AG08395 (cell line): ENCODE data around the gene TCEA2.
"Not testable (repeated sequence)": the region's sequence is repeated elsewhere in the genome, so short reads cannot be mapped to it uniquely, and the experiment has no call there.

ENCODE experiments used
- DNase-seq: peaks from one replicate; pipeline ENCODE4 v3.0.0; 2012; ENCODE audit warnings: mixed read lengths, low spot score

Gene TCEA2

DNA sequence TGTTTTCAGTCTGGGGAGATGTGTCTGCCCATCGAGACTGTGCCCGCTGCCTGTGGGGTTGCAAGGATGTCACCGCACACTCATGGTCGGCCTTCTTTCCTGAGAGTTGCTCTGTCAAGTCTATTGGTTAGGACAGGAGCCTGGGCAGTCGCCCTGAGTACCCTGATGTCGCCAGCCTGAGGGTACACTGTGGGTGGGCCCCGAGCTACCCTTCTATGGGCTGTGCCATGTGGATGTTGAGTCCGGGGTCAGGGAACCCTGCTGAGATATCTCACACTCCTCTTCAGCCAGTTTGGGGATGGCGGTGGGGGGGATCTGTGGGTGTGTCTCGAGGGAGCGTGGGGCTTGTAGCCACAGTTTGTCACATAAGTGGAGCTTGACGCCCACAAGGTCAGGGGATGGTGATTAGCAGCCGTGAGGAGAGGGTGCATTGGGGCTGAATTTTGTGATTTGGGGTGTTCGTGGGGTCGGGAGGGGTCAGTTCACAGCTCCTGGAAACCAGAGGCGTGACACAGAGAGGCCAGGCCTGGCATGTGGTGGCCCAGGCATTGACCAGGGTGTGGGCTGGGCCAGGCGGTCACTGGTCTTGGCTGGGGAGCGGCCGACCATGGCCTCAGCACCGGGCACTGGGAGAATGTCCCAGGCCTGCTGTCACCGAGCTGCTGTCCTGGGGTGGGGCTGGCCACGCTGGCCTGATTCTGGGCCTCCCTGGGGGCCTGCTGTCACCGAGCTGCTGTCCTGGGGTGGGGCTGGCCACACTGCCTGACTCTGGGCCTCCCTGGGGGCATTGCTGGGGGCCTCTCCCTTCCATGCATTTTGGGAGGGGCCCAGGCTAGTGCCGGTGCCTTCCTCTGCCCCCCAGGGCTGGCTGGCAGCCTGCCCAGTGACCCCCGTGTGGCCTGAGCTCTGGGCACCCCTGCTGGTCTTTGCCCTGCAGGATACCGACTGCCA, 46.0 kb downstream of the TCEA2 start:
- no peak for DNase-seq

DNA sequence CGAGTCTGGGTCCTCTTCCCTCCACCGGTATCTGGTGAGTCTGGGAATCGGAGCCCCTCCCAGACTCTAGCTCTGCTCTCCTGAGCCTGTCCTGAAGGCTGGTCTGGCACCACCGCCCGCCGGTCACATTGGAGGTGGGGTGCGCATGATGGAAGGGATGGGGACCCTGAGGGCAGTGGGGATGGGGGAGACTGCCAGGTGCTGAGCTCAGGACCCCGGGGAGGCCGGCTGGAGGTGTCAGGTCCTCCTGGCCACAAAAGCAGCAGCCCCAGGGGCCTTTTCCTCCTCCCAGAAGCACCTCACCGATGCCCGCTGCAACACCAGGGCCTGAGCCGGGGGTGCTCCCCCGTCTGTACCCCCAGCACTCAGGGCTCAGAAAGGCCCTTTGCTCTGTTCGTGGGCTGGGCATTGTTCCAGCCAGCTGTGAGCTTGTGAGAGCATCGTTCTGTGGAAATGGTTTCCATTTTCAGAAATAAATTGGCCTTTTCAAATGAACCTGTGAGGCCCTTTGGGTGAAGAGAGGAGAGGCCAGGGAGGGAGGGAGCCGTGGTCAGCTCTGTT, 46.9 kb downstream of the TCEA2 start:
- no peak for DNase-seq

DNA sequence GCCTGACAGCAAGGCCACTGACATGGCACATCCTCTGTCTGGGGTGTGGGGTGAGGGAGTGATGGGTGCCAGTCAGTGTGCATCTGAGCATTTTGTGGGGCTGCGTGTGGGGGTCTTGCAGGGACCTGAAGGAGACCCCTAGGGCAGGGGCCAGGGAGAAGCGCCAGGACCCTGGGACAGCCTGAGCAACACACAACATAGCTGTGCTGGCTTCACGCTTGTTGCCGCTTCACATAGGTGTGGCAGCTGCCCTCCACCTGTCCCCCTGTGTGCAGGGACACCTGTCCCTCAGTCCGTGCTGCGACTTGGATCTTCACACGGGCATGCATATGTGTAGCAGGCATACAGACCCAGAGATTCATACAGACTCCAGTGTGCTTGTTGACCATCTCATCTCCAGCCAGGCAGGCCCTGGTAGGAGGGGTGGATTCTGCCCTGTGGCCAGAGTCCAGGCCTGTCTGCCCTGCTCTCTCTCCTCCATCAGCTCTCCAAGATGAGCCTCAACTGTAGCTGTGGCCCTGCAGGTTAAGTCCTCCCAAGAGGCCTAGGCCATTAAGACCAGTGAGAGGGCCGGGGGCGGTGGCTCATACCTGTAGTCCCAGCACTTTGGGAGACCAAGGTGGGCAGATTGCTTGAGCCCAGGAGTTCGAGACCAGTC, 47.5 kb downstream of the TCEA2 start:
- DNase-seq = no peak

DNA sequence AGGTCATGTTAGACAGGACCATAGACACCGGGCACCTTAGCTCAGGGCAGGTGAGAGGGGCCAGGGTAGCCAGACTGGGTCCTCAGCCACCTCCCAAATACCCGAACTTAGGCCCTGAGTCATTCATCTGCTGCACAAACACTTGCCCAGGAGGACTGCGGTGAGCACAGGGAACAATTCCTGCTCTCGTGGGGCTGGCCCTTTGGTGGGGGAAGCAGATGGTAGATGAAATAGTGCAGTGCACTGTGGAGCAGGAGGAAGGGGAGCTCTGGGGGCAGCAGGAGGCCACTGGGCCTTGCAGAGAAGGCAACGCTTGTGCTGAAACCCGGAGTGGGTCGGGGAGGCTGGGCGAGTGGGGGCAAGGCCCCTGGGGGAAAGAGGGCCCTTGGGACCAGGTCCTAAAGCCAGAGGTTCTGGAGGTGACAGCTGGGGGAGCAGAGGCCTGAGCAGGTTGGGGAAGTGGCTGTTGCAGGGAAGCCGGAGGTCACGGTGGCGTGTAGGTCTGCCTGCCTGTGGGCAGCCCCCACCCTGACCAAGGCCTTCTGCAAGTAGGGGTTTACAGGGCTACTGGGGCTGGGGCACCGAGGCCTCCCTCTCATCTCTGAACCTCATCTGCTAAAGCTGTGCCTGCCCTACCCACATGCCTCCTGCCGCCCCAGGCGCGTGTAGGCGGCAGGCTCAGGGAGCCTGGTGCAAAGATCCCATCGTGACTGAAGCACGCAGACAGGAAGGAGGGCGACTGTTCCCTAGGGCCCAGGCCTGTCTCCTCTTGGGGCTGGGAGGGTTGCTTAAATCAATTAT, 49.0 kb downstream of the TCEA2 start:
- DNase-seq = no peak

DNA sequence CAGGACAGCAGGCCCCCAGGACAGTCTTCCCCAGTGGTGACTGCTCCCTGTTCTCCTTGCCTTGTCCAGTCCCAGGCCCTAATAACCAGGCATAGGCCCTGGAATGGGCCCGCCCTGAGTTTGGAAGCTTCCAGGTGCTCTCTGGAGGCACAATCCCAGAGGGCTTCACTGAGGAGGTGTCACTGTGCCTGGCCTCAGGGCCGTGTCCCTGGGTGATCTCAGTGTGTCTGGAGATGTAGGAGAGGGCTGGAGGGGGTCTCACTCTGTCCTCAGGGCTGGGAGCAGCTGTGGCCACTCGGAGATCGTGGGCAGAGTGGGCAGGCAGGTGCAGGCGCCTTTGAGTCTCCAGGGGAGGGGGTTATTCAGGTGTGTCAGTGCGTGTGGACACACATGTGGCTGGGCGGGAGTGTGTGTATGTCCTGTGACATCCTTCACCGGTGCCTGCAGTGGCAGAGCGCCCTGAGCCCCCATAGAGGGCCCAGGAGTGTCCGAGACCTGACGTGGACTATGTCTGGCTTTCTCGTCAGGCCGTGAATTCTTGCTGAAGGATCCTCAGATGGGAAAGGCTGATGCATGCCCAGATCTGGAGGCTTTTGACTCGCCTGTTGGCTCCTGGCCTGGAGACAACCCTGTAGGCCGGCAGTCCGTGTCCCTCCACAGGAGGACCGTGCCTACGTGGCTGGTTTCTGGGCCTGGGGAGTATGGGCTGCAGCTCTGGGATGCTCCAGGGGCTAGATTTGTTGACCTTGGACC, 49.9 kb downstream of the TCEA2 start:
- DNase-seq = no peak

DNA sequence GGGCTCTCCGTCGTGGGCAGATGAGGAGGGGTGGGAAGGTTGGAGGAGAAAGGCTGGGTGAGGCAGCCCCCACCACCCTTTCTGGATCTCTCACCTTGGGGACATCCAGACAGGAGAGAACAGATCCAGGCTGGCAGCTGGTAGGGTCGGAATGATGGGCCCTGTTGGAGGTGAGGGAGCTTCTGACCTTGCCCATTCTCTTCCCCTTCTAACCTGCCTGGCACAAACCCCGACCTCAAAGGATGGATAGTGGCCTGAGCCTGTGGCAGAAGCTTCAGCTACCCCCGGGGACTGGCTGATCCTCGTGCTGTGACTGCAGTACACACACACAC, 50.4 kb downstream of the TCEA2 start:
- no peak for DNase-seq

DNA sequence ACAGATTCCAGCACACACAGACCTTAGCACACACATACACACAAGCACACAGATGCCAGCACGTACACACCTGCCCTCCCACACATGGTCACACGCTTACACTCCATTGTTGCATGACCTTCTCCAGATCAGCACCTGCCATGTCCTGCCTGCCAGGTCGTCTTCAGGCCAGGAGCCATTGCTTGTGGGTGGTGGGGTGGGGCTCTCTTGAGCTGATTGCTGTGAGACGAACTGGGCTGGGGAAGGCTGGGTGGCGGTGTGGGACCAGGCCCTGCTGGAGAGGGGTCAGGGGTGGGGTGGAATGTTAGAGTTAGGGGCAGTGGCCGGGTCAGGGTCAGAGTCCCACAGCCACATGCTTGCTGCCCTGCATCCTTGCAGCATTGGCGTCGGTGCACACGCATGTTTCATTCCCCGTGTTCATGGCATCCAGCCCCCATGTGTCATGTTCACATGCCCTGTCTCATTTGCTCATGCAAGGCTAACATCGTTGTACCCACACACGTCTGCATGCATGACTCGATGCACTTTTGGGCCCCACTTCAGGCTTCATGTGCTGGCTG, 50.9 kb downstream of the TCEA2 start:
- DNase-seq = no peak

DNA sequence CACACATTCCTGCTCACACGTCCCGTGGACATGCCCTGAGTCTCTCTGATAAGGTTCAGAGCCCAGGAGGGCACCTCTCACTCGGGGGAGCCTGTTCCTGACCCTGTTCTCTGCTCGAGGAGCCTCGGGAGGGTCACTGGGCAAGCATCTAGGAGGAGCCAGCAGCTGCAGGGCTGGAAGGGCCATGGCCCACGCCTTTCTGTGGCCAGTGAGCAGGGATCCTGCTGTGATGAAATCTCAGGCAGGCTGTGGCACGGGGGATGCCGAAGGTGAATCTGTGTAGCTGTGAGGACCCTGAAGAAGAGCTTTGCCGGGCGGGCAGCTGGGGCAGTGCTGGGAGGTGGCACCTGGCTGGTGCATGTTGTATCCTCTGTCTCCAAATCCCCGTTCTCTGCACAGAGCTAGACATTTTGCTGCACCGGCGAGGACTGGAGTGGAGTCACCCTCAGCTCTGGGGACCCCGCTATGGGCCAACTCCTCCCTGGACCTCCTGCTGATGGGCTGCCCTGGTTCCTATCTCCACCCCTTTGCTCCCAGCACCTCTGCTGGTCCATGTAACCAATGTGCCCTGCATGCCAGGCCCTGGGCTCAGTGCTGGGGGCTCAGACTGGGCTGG, 51.5 kb downstream of the TCEA2 start:
- no peak for DNase-seq

DNA sequence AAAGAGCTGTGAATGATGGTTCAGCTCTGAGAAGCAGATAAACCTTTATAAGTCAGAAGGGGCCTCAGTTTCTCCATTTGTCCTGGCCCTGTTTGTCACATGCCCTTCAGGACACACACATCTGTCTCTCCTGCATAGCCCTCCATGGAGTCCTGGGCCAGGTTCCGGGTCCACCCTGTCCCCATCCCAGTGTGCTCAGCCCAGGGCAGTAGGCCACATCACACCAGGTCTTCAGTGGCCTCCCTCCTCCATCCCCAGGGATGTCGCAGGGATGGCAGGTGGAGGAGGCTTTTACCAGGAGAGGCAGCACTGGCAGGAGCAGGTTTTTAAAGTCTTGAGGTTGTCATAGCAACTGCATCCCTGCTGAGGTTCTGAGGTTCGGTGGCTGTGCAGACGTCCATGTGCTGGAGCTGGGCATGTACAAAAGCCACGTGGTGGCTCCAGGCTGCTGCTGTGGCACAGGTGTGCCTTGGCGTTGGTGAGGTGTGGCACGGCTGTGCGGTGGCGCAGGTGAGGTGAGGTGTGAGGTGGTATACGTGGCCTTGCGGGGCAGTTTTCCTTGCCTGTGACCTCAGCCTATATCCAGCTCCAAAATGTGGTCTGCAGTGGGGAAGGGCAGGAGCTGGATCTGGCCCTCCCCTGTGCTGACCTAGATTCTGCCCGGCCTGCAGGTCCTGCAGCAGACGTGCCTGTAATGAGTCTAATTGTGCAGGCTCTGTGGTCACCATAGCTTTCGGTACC, 52.3 kb downstream of the TCEA2 start:
- DNase-seq = no peak

DNA sequence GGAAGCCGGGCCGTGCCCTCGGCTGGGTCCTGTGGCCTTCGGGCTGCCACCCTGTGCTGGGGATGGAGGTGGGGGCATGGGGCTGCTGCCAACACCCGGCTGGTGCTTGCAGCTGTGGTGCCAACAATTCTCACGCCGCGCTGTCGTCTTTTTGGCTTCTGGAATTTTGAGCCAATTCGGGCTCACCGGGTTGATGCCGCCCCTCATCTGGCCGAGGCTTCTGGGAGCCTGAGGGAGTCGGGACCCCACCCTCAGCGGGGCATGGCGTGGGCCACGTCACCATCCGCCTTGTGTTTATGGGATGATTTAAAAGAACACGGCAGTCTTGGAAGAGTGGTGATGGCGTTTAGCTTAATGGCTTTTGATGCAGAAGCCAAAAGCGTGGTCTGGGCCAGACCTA, 53.0 kb downstream of the TCEA2 start:
- DNase-seq = no peak

DNA sequence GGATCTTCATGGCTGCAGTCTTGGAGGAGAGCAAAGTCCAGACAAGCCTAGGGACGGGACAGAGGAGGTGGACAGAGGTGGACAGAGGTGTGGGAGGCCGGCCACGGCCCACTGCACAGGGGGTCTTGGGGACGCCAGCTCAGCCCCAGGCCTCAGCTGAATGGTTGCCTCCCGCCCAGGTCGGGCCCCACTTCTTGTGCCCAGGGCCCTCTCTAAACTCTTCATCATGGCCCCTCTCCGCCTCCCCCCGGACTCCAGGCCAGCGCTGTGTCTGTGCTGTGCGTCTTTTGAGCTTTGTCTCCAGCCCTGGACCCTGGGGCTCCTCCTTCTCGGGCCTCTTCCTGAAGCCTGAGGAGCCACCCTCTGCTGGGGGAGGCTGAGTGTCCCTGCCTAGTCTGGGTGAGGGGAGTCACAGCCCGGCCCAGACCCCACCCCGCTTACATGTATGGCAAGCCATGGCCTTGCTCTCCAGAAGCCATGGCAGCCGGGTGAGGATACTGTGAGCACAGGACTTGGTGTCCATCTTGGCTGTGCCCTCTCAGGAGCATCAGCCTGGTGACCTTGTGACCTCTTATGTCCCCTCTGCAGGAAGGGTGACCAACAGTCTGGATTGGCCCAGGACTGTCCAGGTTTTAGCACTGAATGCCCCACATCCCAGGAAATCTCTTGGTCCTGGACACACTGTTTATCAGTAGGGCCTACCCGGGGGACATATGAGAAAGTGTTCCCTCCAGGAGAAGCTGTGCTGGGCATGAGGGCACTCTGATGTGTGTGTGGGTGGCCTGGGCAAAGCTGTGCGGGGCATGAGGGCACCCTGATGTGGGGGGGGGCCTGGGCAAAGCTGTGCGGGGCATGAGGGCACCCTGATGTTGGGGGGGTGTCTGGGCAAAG, 53.8 kb downstream of the TCEA2 start:
- DNase-seq = no peak

DNA sequence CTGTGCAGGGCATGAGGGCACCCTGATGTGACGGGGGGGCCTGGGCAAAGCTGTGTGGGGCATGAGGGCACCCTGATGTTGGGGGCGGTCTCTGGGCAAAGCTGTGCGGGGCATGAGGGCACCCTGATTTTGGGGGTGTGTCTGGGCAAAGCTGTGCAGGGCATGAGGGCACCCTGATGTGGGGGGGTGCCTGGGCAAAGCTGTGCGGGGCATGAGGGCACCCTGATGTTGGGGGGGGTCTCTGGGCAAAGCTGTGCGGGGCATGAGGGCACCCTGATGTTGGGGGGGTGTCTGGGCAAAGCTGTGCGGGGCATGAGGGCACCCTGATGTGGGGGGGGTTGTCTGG, 54.4 kb downstream of the TCEA2 start:
- not testable (repeated sequence) for DNase-seq

DNA sequence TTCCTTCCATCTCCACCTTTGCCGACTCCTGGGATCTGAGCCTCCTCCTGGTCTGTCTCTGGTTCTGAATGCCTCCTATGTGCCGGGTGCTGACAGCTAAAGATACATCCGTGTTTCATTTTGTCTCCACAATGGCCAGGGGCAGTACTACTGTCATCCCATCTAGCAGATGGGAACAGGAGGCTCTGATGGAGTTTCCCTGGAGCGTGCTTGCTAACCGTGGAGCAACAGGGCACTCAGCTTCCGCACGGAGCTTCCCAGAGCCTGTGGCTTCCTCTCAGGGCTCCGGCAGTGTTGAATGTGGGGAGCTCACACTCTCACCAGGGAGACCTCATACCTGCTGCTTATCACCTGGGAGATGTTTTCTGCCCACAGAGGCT, 56.3 kb downstream of the TCEA2 start:
- no peak for DNase-seq

DNA sequence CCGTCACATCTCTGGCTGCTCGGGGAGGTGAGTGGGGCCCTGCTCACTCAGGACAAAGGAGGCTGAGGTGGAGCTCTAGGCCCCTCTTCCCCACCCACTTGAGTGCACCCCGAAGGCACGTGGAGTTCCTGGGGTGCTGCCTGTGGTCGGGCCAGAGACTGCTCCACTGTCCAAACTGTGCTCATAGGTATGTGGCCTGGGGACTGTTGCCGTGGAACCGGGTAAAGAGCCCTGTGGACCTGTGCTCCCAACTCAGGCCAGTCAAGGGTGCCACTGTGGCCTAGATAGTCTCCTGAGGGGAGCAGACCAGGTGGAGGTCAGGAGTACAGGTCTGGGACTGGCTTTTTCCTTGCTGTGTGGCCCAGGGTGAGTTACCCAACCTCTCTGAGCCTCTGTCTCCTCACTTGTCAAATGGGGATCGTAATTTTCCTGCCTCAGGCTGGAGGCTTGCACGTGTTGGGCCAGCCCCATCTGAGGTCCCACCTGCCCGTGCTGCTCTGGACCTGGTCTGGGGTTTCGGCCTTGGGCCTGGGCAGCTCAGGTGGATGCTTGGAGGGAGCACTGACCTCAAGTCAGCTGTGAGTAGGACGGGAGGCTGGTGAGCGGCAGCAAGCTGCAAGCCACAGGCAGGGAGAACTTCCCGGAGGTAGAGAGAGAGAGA, 56.8 kb downstream of the TCEA2 start:
- no peak for DNase-seq

DNA sequence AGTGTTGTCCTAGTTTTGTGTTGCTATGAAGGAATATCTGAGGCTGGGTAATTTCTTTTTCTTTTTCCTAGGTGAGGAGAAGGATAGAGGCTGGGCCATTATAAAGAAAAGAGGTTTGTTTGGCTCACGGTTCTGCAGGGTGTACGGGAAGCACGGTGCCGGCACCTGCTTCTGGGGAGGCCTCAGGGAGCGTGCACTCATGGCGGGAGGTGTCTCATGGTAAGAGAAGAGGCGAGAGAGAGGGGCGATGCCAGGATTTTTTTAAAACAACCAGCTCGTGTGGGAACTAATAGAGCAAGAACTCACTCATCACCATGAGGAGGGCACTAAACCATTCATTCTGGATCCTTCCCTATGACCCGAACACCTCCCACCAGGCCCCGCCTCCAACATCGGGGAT, 58.6 kb downstream of the TCEA2 start:
- no peak for DNase-seq
